H1 (cell line): ENCODE measurements around the gene KYNU. TPM values are rescaled to one million over a fixed set of nuclear protein-coding genes. Genes with fewer than 3 reads are reported as not detected.

ENCODE experiments used
- CTCF ChIA-PET: fragments of 300-600 bp; sonication (Branson Sonifier 250); formaldehyde crosslinking; loops from one replicate; lab custom pipeline; 2021; ENCODE audit not compliant: partially characterized antibody; lab: Charles Lee
- POLR2A ChIA-PET: fragments of 300-600 bp; sonication (Branson Sonifier 250); formaldehyde crosslinking; loops from one replicate; lab custom pipeline; 2021; ENCODE audit warnings: inconsistent platforms; ENCODE audit not compliant: partially characterized antibody; lab: Charles Lee
- DNase-seq, 2 experiments: peaks; one replicate each; pipeline versions ENCODE4 v3.0.0 to v3.0.0-alpha.2; 2010 to 2022; ENCODE audit warnings: low spot score in 2 of 2, low read depth in 1 of 2, mixed read lengths in 1 of 2
- FAIRE-seq: peaks from 2 replicates; lab custom pipeline; 2011; peaks lifted over from hg19 to GRCh38; lab: Jason Lieb, UNC
- H2AFZ ChIP-seq: 2 replicates; pipeline ENCODE4 v1.8.1; 2012; ENCODE audit warnings: low read length, inconsistent platforms
- H2AK5ac ChIP-seq: 2 replicates; pipeline ENCODE4 v1.6.1; 2013; ENCODE audit warnings: low read depth, low read length
- H2BK120ac ChIP-seq: replicated peaks from 2 replicates; pipeline ENCODE3; 2013; ENCODE audit warnings: low read depth, low read length, inconsistent platforms
- H2BK12ac ChIP-seq: 2 replicates; pipeline ENCODE4 v1.6.1; 2013; ENCODE audit warnings: low read depth, low read length
- H2BK15ac ChIP-seq: 2 replicates; pipeline ENCODE4 v1.6.1; 2013; ENCODE audit warnings: low read length
- H2BK20ac ChIP-seq: 2 replicates; pipeline ENCODE4 v1.6.1; 2013; ENCODE audit warnings: low read length
- H2BK5ac ChIP-seq: 2 replicates; pipeline ENCODE4 v1.6.1; 2013; ENCODE audit warnings: low read depth, low read length
- H3K14ac ChIP-seq: 2 replicates; pipeline ENCODE4 v1.6.1; 2013; ENCODE audit warnings: inconsistent platforms; ENCODE audit not compliant: insufficient read length
- H3K18ac ChIP-seq: 2 replicates; pipeline ENCODE4 v1.6.1; 2013; ENCODE audit warnings: low read length; ENCODE audit errors: extremely low read depth
- H3K23ac ChIP-seq: 2 replicates; pipeline ENCODE4 v1.6.1; 2013; ENCODE audit warnings: inconsistent platforms; ENCODE audit not compliant: insufficient read length
- H3K23me2 ChIP-seq: 2 replicates; pipeline ENCODE4 v1.6.1; 2013; ENCODE audit warnings: low read depth, low read length
- H3K27ac ChIP-seq: 2 replicates; pipeline ENCODE4 v1.6.1; 2011; ENCODE audit warnings: low read depth, low read length, inconsistent platforms
- H3K27me3 ChIP-seq, 4 experiments: replicated peaks in 1 of 4; 1 replicate in 1 of 4; 2 replicates in 3 of 4; pipeline versions ENCODE4 v1.6.1 to v1.8.1; 2011 to 2013; ENCODE audit warnings: low read length in 3 of 4, mild to moderate bottlenecking in 3 of 4, inconsistent platforms in 2 of 4, mixed read lengths in 2 of 4, moderate library complexity in 1 of 4; ENCODE audit not compliant: control insufficient read depth in 3 of 4, insufficient read depth in 3 of 4; ENCODE audit errors: extremely low read depth in 1 of 4
- H3K36me3 ChIP-seq, 4 experiments: 2 replicates each; pipeline versions ENCODE4 v1.6.1 to v1.8.1; 2011 to 2013; ENCODE audit warnings: mild to moderate bottlenecking in 4 of 4, low read length in 3 of 4, moderate library complexity in 2 of 4, control low read depth in 1 of 4, inconsistent platforms in 1 of 4; ENCODE audit not compliant: insufficient read depth in 4 of 4, control insufficient read depth in 2 of 4
- H3K4ac ChIP-seq: replicated peaks from 2 replicates; pipeline ENCODE3; 2013; ENCODE audit warnings: low read length, low read depth, mixed read lengths, inconsistent platforms; ENCODE audit not compliant: insufficient read length
- H3K4me1 ChIP-seq, 4 experiments: replicated peaks in 1 of 4; 1 replicate in 1 of 4; 2 replicates in 3 of 4; pipeline versions ENCODE4 v1.6.1 to v1.8.1; 2011 to 2013; ENCODE audit warnings: low read length in 3 of 4, inconsistent platforms in 2 of 4, mixed read lengths in 1 of 4; ENCODE audit not compliant: insufficient read depth in 4 of 4, control insufficient read depth in 3 of 4
- H3K4me2 ChIP-seq, 2 experiments: 2 replicates each; pipeline versions ENCODE4 v1.6.1 to v1.8.1; 2011 to 2013; ENCODE audit warnings: low read depth in 2 of 2, low read length in 2 of 2, control low read depth in 1 of 2, inconsistent platforms in 1 of 2, mild to moderate bottlenecking in 1 of 2; ENCODE audit not compliant: insufficient read depth in 1 of 2
- H3K4me3 ChIP-seq, 4 experiments: fragments of 200-600, 300-600 bp in 1 of 4; sonication (generic), shearing (Covaris generic), sonication (Bioruptor Twin) in 1 of 4; 2 replicates each; pipeline versions ENCODE4 v1.5.1 to v1.8.1; 2011 to 2016; ENCODE audit warnings: low read length in 4 of 4, low read depth in 3 of 4, control low read depth in 2 of 4, inconsistent platforms in 2 of 4, mild to moderate bottlenecking in 2 of 4, mixed read lengths in 1 of 4, moderate library complexity in 1 of 4; ENCODE audit not compliant: insufficient read depth in 2 of 4; ENCODE audit errors: extremely low read depth in 1 of 4
- H3K56ac ChIP-seq: replicated peaks from 2 replicates; pipeline ENCODE3; 2013; ENCODE audit warnings: low read depth, mild to moderate bottlenecking, mixed read lengths, low read length, inconsistent platforms; ENCODE audit not compliant: insufficient read length
- H3K79me1 ChIP-seq: 2 replicates; pipeline ENCODE4 v1.6.1; 2013; ENCODE audit warnings: low read depth, low read length, control low read depth
- H3K79me2 ChIP-seq, 2 experiments: 2 replicates each; pipeline versions ENCODE4 v1.6.1 to v1.8.1; 2012 to 2013; ENCODE audit warnings: low read length in 2 of 2, mild to moderate bottlenecking in 2 of 2, inconsistent platforms in 1 of 2; ENCODE audit not compliant: insufficient read depth in 2 of 2, control insufficient read depth in 1 of 2
- H3K9ac ChIP-seq, 4 experiments: replicated peaks in 1 of 4; 1 replicate in 1 of 4; 2 replicates in 3 of 4; pipeline versions ENCODE4 v1.6.1 to v1.8.1; 2011 to 2013; ENCODE audit warnings: low read depth in 3 of 4, low read length in 3 of 4, control low read depth in 2 of 4, mild to moderate bottlenecking in 2 of 4, moderate library complexity in 2 of 4, inconsistent platforms in 1 of 4; ENCODE audit errors: extremely low read depth in 1 of 4
- H3K9me3 ChIP-seq, 2 experiments: 2 replicates each; pipeline versions ENCODE4 v1.6.1 to v1.8.1; 2012 to 2013; ENCODE audit warnings: mild to moderate bottlenecking in 2 of 2, moderate library complexity in 2 of 2, control low read depth in 1 of 2, inconsistent platforms in 1 of 2, low read depth in 1 of 2, low read length in 1 of 2, mixed read lengths in 1 of 2; ENCODE audit not compliant: insufficient read depth in 2 of 2
- H4K20me1 ChIP-seq, 2 experiments: replicated peaks in 1 of 2; 2 replicates each; pipeline versions ENCODE3 to v1.8.1; 2011 to 2013; ENCODE audit warnings: inconsistent platforms in 2 of 2, low read length in 2 of 2, mild to moderate bottlenecking in 1 of 2; ENCODE audit not compliant: insufficient read depth in 2 of 2, control insufficient read depth in 1 of 2
- H4K5ac ChIP-seq: 2 replicates; pipeline ENCODE4 v1.6.1; 2013; ENCODE audit warnings: low read length, low read depth, mixed read lengths, inconsistent platforms; ENCODE audit not compliant: insufficient read length
- H4K8ac ChIP-seq: 2 replicates; pipeline ENCODE4 v1.8.0; 2013; ENCODE audit warnings: mild to moderate bottlenecking, moderate library complexity, low read length, inconsistent platforms; ENCODE audit not compliant: insufficient read depth; ENCODE audit errors: extremely low read depth
- H4K91ac ChIP-seq: replicated peaks from 2 replicates; pipeline ENCODE3; 2013; ENCODE audit warnings: low read length, mixed read lengths, inconsistent platforms; ENCODE audit not compliant: insufficient read length
- ASH2L ChIP-seq: fragments of 200-600, 300-600 bp; sonication (generic); IDR thresholded peaks from one replicate; pipeline ENCODE4 v1.7.1; 2017; ENCODE audit warnings: low read length
- ATF2 ChIP-seq: IDR thresholded peaks from 2 replicates; pipeline ENCODE4 v1.6.1; 2012; ENCODE audit warnings: low read length, inconsistent platforms
- BRCA1 ChIP-seq: IDR thresholded peaks from 2 replicates; pipeline ENCODE4 v1.6.1; 2012; ENCODE audit warnings: low read depth, low read length, improper control_type of control experiment
- CREB1 ChIP-seq: IDR thresholded peaks from 2 replicates; pipeline ENCODE4 v1.6.1; 2012; ENCODE audit warnings: inconsistent platforms
- GABPA ChIP-seq: IDR thresholded peaks from 2 replicates; pipeline ENCODE4 v1.6.1; 2011; ENCODE audit warnings: mild to moderate bottlenecking, low read length, moderate library complexity, borderline replicate concordance; ENCODE audit not compliant: insufficient read depth
- JUN ChIP-seq: IDR thresholded peaks from 2 replicates; pipeline ENCODE4 v1.6.1; 2011; ENCODE audit warnings: low read depth, mild to moderate bottlenecking, improper control_type of control experiment, low read length
- POLR2A ChIP-seq, 2 experiments: IDR thresholded peaks; 1 replicate in 1 of 2; 2 replicates in 1 of 2; pipeline ENCODE4 v1.6.1; 2011; ENCODE audit warnings: low read depth in 2 of 2, low read length in 2 of 2, mild to moderate bottlenecking in 2 of 2; ENCODE audit errors: control extremely low read depth in 1 of 2
- POLR2AphosphoS5 ChIP-seq: IDR thresholded peaks from 2 replicates; pipeline ENCODE4 v1.6.1; 2011; ENCODE audit warnings: low read depth, low read length
- RBBP5 ChIP-seq: IDR thresholded peaks from 2 replicates; pipeline ENCODE4 v1.7.1; 2012; ENCODE audit warnings: low read depth, mild to moderate bottlenecking, inconsistent platforms, low read length, moderate library complexity, borderline replicate concordance
- SIN3A ChIP-seq, 2 experiments: IDR thresholded peaks in 1 of 2; conservative IDR thresholded peaks in 1 of 2; 2 replicates each; pipeline ENCODE4 v1.6.1; 2011 to 2012; ENCODE audit warnings: low read length in 2 of 2, improper control_type of control experiment in 1 of 2, low read depth in 1 of 2, mild to moderate bottlenecking in 1 of 2
- SIX5 ChIP-seq: IDR thresholded peaks from 2 replicates; pipeline ENCODE4 v1.6.1; 2011; ENCODE audit warnings: mild to moderate bottlenecking, low read depth, low read length
- WGBS, 2 experiments: shearing (Covaris generic) in 1 of 2; methylation state at CpG; one replicate each; pipeline versions ENCODE4 v1.1.6 to v1.1.7; 2013 to 2015; ENCODE audit warnings: low lambda C conversion rate in 2 of 2, mixed read lengths in 2 of 2, inconsistent platforms in 1 of 2, low coverage in 1 of 2, missing lambda C conversion rate in 1 of 2; ENCODE audit not compliant: insufficient replicate concordance in 2 of 2, insufficient coverage in 1 of 2, insufficient read length in 1 of 2; ENCODE audit errors: extremely low coverage in 1 of 2, missing lambda C conversion rate in 1 of 2; 5-methylcytosine and 5-hydroxymethylcytosine counted together
- polyA plus RNA-seq, 7 experiments: library from polyadenylated mRNA; depleted of rRNA in 3 of 7; stranded (reverse) in 5 of 7; unstranded in 2 of 7; fragments of >200 nt in 5 of 7; fragments of 200-250 nt in 2 of 7; gene quantifications; 1 replicate in 5 of 7; 2 replicates in 1 of 7; 4 replicates in 1 of 7; pipeline versions ENCODE4 v1.2.1 to v1.2.3, GENCODE V29; 2011 to 2013; ENCODE audit warnings: missing spikeins in 2 of 7, mixed read lengths in 2 of 7
- total RNA-seq: library from RNA; stranded (reverse); fragmentation: NEBNext Ultra II Directional; extraction: Animal tissue kit (Norgen Biotek cat#: 25700); gene quantifications from 2 replicates; pipeline ENCODE4 v1.2.1, GENCODE V29; 2021

KYNU gene
- total and polyA plus RNA-seq, 2 of the 8 experiments (the other 6 are each of a cell fraction or from before 2014, with no cell fraction given), result 0.09 to 0.13 TPM

- no peak overlapping the region for H4K8ac ChIP-seq
- POLR2A ChIA-PET, result no interaction called here
- H3K4me3 ChIP-seq, result no peak overlapping the region
- H3K56ac ChIP-seq, result no peak overlapping the region
- H2BK120ac ChIP-seq, result no peak overlapping the region
- H2AK5ac ChIP-seq, result no peak overlapping the region
- H2BK12ac ChIP-seq, result no peak overlapping the region
- no peak overlapping the region for H3K27ac ChIP-seq
- no peak overlapping the region for H3K4ac ChIP-seq
- no peak overlapping the region for H3K9ac ChIP-seq
- H4K20me1 ChIP-seq, result no peaks in the 10 kb centered on the region
- whole genome bisulfite sequencing, 2 experiments, result 94% methylated on average over 2 of the region's 2 CpGs; no CpG with 5 or more reads in 1 of the 2 experiments
- no peaks in the 10 kb centered on the region for H3K27me3 ChIP-seq
- H3K4me2 ChIP-seq, result no peak overlapping the region
- H2BK5ac ChIP-seq, result no peak overlapping the region
- CTCF ChIA-PET, result no interaction called here
- no peaks in the 10 kb centered on the region for H3K79me2 ChIP-seq
- DNase-seq (no peak), FAIRE-seq (no peak)
- H2BK15ac ChIP-seq, result no peak overlapping the region
- H2AFZ ChIP-seq, result no peak overlapping the region; the same call in 1 of the 2 replicates
- no peak overlapping the region for H3K18ac ChIP-seq
- H4K5ac ChIP-seq, result no peak overlapping the region
- H3K23me2 ChIP-seq, result no peaks in the 10 kb centered on the region
- H3K79me1 ChIP-seq, result no peaks in the 10 kb centered on the region
- no peak overlapping the region for H3K23ac ChIP-seq
- no peaks in the 10 kb centered on the region for H3K4me1 ChIP-seq
- no peak overlapping the region for H3K14ac ChIP-seq
- no peaks in the 10 kb centered on the region for H3K9me3 ChIP-seq
- H3K36me3 ChIP-seq, result no peaks in the 10 kb centered on the region
- H2BK20ac ChIP-seq, result no peak overlapping the region
- H4K91ac ChIP-seq, result no peak overlapping the region
- no peak for TF ChIP-seq POLR2A (IDR thresholded peaks at IDR 0.05; ENCODE audit: control extremely low read depth in 1 of 2, low read depth in 2 of 2, low read length in 2 of 2)
- TF ChIP-seq SIX5, result no peak
- no peak for TF ChIP-seq ATF2
- no peak for TF ChIP-seq RBBP5
- no peak for TF ChIP-seq BRCA1
- TF ChIP-seq ASH2L, result no peak
- no peak for TF ChIP-seq POLR2AphosphoS5
- TF ChIP-seq JUN, result no peak
- TF ChIP-seq GABPA, result no peak
- TF ChIP-seq CREB1, result no peak
- no peak for TF ChIP-seq SIN3A (conservative IDR thresholded peaks at IDR 0.05 in 1 of 2, IDR thresholded peaks at IDR 0.05 in 1 of 2; ENCODE audit: low read depth in 1 of 2, low read length in 2 of 2)
Observed at GRCh38 chr2:142863485-142863961, 13.9 kb upstream of the KYNU start.
